22Rv1 (cell line): ENCODE measurements around the gene KRR1.

Source experiments
- CTCF ChIP-seq: fragments of 450-650 bp; IDR thresholded peaks from 2 replicates; pipeline ENCODE4 v1.5.1; 2017; ENCODE audit warnings: mild to moderate bottlenecking
- ZFX ChIP-seq: fragments of 450-650 bp; IDR thresholded peaks from 2 replicates; pipeline ENCODE4 v1.6.1; 2017; ENCODE audit warnings: antibody characterized with exemption, borderline replicate concordance

- TF ChIP-seq CTCF (no peak), ZFX (no peak)
These were observed 33.2 kb downstream of the KRR1 start for GRCh38 chr12:75478116-75478794.
